Stimulated activated naive CD4-positive, alpha-beta T cell (primary cell): ENCODE measurements around the gene SCN10A.

Experiments used
- DNase-seq, 6 experiments: peaks; one replicate each; lab custom pipeline; 2025; lab: John Stamatoyannopoulos, UW

SCN10A gene

GRCh38 chr3:38773528-38773927 lies 42.5 kb downstream of the SCN10A start:
- no peak for DNase-seq

- DNase-seq: no peak
Observed at GRCh38 chr3:38763569-38763968, 52.4 kb downstream of the SCN10A start.

GRCh38 chr3:38758557-38758956 lies 57.5 kb downstream of the SCN10A start:
- DNase-seq: no peak

GRCh38 chr3:38757721-38758120 lies 58.3 kb downstream of the SCN10A start:
- DNase-seq: no peak

GRCh38 chr3:38756892-38757291 lies 59.1 kb downstream of the SCN10A start:
- DNase-seq: no peak

- DNase-seq: no peak
Observed at GRCh38 chr3:38755130-38755529, 60.9 kb downstream of the SCN10A start.

- no peak for DNase-seq
Observed at GRCh38 chr3:38746641-38747040, 69.4 kb downstream of the SCN10A start.

- DNase-seq: no peak
Observed at GRCh38 chr3:38743043-38743442, 73.0 kb downstream of the SCN10A start.

- DNase-seq: no peak
Observed at GRCh38 chr3:38742550-38742949, 73.5 kb downstream of the SCN10A start.

- no peak for DNase-seq
Observed at GRCh38 chr3:38740537-38740936, 75.5 kb downstream of the SCN10A start.

GRCh38 chr3:38739931-38740330 lies 76.1 kb downstream of the SCN10A start:
- no peak for DNase-seq

GRCh38 chr3:38739396-38739689 lies 76.7 kb downstream of the SCN10A start:
- no peak for DNase-seq

- no peak for DNase-seq
Observed at GRCh38 chr3:38738630-38739395, 77.2 kb downstream of the SCN10A start.

- no peak for DNase-seq
Observed at GRCh38 chr3:38731522-38731921, 84.5 kb downstream of the SCN10A start.

GRCh38 chr3:38730281-38730680 lies 85.7 kb downstream of the SCN10A start:
- no peak for DNase-seq

- DNase-seq: no peak
Observed at GRCh38 chr3:38728008-38728407, 88.0 kb downstream of the SCN10A start.

GRCh38 chr3:38726751-38727150 lies 89.3 kb downstream of the SCN10A start:
- no peak for DNase-seq

GRCh38 chr3:38725726-38726419 lies 90.1 kb downstream of the SCN10A start:
- no peak for DNase-seq

- no peak for DNase-seq
Observed at GRCh38 chr3:38724392-38724736, 91.7 kb downstream of the SCN10A start.

GRCh38 chr3:38723569-38724391 lies 92.2 kb downstream of the SCN10A start:
- DNase-seq: no peak

- no peak for DNase-seq
Observed at GRCh38 chr3:38722781-38723568, 93.0 kb downstream of the SCN10A start.

- no peak for DNase-seq
Observed at GRCh38 chr3:38721207-38721772, 94.7 kb downstream of the SCN10A start.
